ENCODE results near the gene RNF213. TPM values are rescaled to one million over a fixed set of nuclear protein-coding genes. Genes with fewer than 3 reads are reported as not detected.
"Not testable (repeated sequence)": the region's sequence is repeated elsewhere in the genome, so short reads cannot be mapped to it uniquely, and the experiment has no call there.

Gene RNF213
- total and polyA plus RNA-seq, 9 donors: 21.5 to 89.1 (median 50.8) TPM

DNA sequence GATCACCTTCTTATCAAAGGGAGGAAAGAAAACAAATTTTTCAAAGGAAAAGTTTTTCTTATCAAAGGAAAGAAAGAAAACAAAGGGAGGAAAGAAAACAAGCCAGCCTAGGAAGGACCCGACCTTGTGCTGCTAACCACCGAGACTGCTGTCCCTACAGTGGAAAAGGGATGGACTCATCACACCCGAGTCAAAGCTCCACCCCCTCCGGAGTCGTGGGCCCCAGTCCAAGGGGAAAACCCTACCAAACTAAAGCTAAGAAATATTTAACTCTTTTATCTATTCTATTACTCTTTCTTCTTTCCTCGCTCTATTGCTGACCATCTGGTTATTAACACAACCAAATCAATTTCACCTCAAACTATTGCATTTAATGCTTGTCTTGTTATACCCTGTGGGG lies 148.2 kb downstream of the RNF213 start:
- no peak overlapping the region for H3K27ac ChIP-seq
- H3K27me3 ChIP-seq: no peaks in the 10 kb centered on the region
- H3K4me1 ChIP-seq (ENCODE audit: insufficient read depth): peaks cover 1% of the 10 kb centered on the region
- H3K9me3 ChIP-seq: no peaks in the 10 kb centered on the region
- peak in 1 of 5 donors; percentile 68 for DNase-seq
- 3 to 10% (median 4%) methylated on average over 6 of the region's 6 CpGs for WGBS, 3 donors
- no peaks in the 10 kb centered on the region for H3K36me3 ChIP-seq
- H3K4me3 ChIP-seq: no peak overlapping the region
- TF ChIP-seq EP300 (IDR thresholded peaks at IDR 0.05): no peak
- TF ChIP-seq, protein P1, sequence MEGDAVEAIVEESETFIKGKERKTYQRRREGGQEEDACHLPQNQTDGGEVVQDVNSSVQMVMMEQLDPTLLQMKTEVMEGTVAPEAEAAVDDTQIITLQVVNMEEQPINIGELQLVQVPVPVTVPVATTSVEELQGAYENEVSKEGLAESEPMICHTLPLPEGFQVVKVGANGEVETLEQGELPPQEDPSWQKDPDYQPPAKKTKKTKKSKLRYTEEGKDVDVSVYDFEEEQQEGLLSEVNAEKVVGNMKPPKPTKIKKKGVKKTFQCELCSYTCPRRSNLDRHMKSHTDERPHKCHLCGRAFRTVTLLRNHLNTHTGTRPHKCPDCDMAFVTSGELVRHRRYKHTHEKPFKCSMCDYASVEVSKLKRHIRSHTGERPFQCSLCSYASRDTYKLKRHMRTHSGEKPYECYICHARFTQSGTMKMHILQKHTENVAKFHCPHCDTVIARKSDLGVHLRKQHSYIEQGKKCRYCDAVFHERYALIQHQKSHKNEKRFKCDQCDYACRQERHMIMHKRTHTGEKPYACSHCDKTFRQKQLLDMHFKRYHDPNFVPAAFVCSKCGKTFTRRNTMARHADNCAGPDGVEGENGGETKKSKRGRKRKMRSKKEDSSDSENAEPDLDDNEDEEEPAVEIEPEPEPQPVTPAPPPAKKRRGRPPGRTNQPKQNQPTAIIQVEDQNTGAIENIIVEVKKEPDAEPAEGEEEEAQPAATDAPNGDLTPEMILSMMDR (IDR thresholded peaks at IDR 0.05): no peak
- TF ChIP-seq POLR2A (IDR thresholded peaks at IDR 0.05): no peak
- intact Hi-C loops (cut with DNase I): no loop called here

DNA sequence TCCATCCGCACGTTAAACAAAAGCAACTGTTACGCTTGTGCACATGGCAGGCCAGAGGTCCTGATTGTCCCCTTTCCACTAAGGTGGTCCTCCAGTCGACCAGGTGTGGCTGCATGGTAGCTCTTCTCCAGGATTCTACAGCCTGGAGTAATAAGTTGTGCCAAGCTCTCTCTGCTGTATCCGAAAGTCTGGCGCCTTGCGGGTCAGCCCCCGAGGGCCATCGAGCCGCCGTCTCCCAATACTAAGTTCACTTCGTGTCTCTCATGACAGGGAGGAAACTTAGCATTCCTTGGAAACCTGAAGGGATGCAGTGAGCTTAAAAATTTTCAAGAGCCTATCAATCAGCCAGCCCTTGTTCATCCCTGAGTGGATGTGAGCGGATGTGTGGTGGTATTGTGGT lies 149.0 kb downstream of the RNF213 start:
- 90 to 92% (median 91%) methylated on average over 13 of the region's 13 CpGs for WGBS, 3 donors
- DNase-seq: no peak

DNA sequence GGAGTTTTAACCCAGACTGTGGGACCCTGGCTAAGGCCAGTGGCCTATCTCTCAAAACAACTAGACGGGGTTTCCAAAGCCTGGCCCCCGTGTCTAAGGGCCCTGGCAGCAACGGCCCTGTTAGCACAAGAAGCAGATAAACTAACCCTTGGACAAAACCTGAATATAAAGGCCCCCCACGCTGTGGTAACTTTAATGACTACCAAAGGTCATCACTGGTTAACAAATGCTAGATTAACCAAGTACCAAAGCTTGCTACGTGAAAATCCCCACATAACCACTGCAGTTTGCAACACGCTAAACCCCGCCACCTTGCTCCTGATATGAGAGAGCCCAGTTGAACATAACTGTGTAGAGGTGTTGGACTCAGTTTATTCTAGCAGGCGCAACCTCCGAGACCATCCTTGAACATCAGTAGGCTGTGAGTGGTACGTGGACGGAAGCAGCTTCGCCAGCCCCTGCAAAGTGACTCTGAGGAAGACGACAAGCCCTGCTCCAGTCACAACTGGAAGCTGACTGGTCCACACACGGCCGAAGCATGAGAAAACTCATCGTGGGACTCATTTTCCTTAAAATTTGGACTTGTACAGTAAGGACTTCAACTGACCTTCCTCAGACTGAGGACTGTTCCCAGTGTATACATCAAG lies 149.9 kb downstream of the RNF213 start:
- WGBS, 3 donors: 75 to 79% (median 77%) methylated on average over 16 of the region's 16 CpGs
- DNase-seq; intact Hi-C loops (cut with DNase I): not testable (repeated sequence)

More for the DNA sequence above, 149.0 kb downstream of the RNF213 start:
- Histone ChIP-seq H3K36me3 (no peaks in the 10 kb centered on the region), H3K9me3 (no peaks in the 10 kb centered on the region), H3K27ac (no peak overlapping the region), H3K4me3 (no peak overlapping the region), H3K27me3 (no peaks in the 10 kb centered on the region), H3K4me1 (ENCODE audit: insufficient read depth) (peaks cover 3% of the 10 kb centered on the region)
- intact Hi-C loops (cut with DNase I): no loop called here
- TF ChIP-seq, protein P1 (IDR thresholded peaks at IDR 0.05): no peak

DNA sequence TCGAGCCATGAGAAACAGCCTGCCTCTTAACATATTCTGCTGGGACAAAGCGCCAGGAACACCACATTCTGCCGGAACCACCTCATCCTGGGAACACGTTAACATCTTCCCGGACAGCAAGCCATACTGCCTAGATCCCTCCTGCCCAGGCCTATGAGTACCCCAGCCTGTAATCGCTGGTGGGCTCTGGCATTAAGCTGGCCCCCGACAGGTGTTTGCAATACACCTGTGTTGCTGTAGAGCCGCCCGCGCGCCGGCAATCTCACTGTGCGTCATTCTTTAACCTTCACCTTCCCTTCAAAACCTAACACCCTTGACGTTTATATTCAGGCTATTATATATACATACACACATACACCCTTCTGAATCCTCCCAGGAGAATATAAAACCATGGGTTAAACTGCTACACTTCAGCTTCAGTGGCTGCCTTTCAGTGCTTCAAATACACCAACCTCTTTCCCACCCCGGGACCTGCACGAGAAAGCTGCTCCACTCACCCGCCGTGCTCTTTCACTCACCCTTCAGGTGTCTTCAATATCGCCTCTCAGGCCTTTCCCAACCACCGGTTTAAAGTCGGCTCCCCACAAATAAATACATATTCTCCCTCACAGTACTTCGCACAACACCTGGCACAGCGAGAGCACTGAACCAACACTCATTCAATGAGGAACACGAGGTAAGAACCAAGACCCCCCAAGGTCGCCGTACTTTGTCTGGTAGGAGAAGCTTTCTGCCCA lies 153.3 kb downstream of the RNF213 start:
- no peak for DNase-seq
- TF ChIP-seq, protein P1 (IDR thresholded peaks at IDR 0.05): no peak
- TF ChIP-seq POLR2A (IDR thresholded peaks at IDR 0.05) (no peak), EP300 (IDR thresholded peaks at IDR 0.05) (no peak)
- no peaks in the 10 kb centered on the region for H3K9me3 ChIP-seq
- no peak overlapping the region for H3K27ac ChIP-seq
- H3K27me3 ChIP-seq: no peaks in the 10 kb centered on the region
- intact Hi-C loops (cut with DNase I): no loop called here
- peaks cover 5% of the 10 kb centered on the region for H3K4me1 ChIP-seq (ENCODE audit: insufficient read depth)
- 34 to 45% (median 34%) methylated on average over 26 of the region's 26 CpGs for WGBS, 3 donors
- no peaks in the 10 kb centered on the region for H3K36me3 ChIP-seq
- H3K4me3 ChIP-seq: peak overlapping the region; percentile 74

More for the DNA sequence above, 149.9 kb downstream of the RNF213 start:
- not testable (repeated sequence) for H3K9me3 ChIP-seq; H3K4me1 ChIP-seq (ENCODE audit: insufficient read depth); H3K27ac ChIP-seq; H3K27me3 ChIP-seq; H3K4me3 ChIP-seq; H3K36me3 ChIP-seq

DNA sequence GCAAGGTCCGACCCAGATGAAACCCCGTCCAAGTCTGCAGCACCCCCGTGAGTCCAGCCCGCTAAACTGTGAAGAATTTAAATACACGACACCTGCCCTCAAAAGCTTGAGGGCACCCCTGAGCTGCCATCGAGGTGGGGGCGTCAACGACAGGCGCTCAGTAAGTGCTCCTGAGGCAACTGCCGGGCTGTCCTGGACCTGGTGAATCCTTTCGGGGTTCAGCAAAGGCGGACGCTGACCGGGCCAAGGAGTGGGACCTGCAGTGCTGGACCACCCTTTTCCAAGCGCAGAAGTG lies 153.8 kb downstream of the RNF213 start:
- TF ChIP-seq EP300 (IDR thresholded peaks at IDR 0.05) (no peak), POLR2A (IDR thresholded peaks at IDR 0.05) (no peak)
- TF ChIP-seq, protein P1 (IDR thresholded peaks at IDR 0.05): no peak
- Histone ChIP-seq H3K36me3 (no peaks in the 10 kb centered on the region), H3K27me3 (no peaks in the 10 kb centered on the region), H3K27ac (no peak overlapping the region), H3K4me3 (peak overlapping the region; percentile 74), H3K4me1 (ENCODE audit: insufficient read depth) (peaks cover 5% of the 10 kb centered on the region), H3K9me3 (no peaks in the 10 kb centered on the region)
- intact Hi-C loops (cut with DNase I): no loop called here
- DNase-seq: no peak
- 0 to 1% (median 0%) methylated on average over 15 of the region's 15 CpGs for WGBS, 3 donors
